Left colon (tissue), 2 donors: ENCODE data around the gene NEURL1B. TPM values are rescaled to one million over a fixed set of nuclear protein-coding genes. Genes with fewer than 3 reads are reported as not detected.

ENCODE experiments used
- ATAC-seq: fragments of 200-7000 bp; cut with Tn5 transposase; one replicate; pipeline ENCODE4 v1.9.1; 2020; ENCODE audit warnings: mild to moderate bottlenecking, moderate library complexity
- DNase-seq, 2 donors: peaks; one replicate each; pipeline ENCODE4 v3.0.0-alpha.2; 2020
- intact Hi-C, 2 donors: fragments of 100-400 bp; cut with DNase I in 1 of 2; cut with micrococcal nuclease in 1 of 2; formaldehyde crosslinking; loops; one replicate each; pipeline versions ENCODE4 v1.11.2 to v1.14.0; 2022; cut with DNase I, micrococcal nuclease
- total RNA-seq, 2 donors: library from RNA; stranded (reverse); fragmentation: NEBNext Ultra II Directional; extraction: Animal tissue kit (Norgen Biotek cat#: 25700); gene quantifications; one replicate each; pipeline ENCODE4 v1.2.1, GENCODE V29; 2021
- donor health status: DM: no; HTN: no; CAD: no.
- donor health status: DM: yes; HTN: yes; CAD: no.

Gene NEURL1B
- total RNA-seq, 2 donors from 2014 or later = 60.5 to 90.8 TPM

GRCh38 chr5:172714491-172715420 lies 73.7 kb downstream of the NEURL1B start:
- intact Hi-C loops = loop anchor here (5.0 kb wide), 1 partner anchor 218 kb away; no protein-coding TSS in a partner anchor
- DNase-seq = peak; percentile 77 to 81
- ATAC-seq = peak; percentile 76

- intact Hi-C loops = no loop called here
- ATAC-seq (no peak), DNase-seq (no peak)
Measured at GRCh38 chr5:172715421-172715780, 74.3 kb downstream of the NEURL1B start.

- intact Hi-C loops = no loop called here
- DNase-seq (no peak), ATAC-seq (no peak)
Measured at GRCh38 chr5:172715931-172716682, 75.0 kb downstream of the NEURL1B start.

GRCh38 chr5:172716796-172717313 lies 75.8 kb downstream of the NEURL1B start:
- peak; percentile 71 for ATAC-seq
- peak; percentile 60 to 86 for DNase-seq
- intact Hi-C loops = no loop called here

GRCh38 chr5:172717481-172718195 lies 76.6 kb downstream of the NEURL1B start:
- ATAC-seq (no peak), DNase-seq (no peak)
- intact Hi-C loops = no loop called here

- ATAC-seq (no peak), DNase-seq (no peak)
- intact Hi-C loops = no loop called here
Measured at GRCh38 chr5:172718527-172719114, 77.6 kb downstream of the NEURL1B start.

- ATAC-seq = no peak
- intact Hi-C loops = no loop called here
- DNase-seq = no peak
Measured at GRCh38 chr5:172719211-172719610, 78.1 kb downstream of the NEURL1B start.

GRCh38 chr5:172720655-172721054 lies 79.6 kb downstream of the NEURL1B start:
- ATAC-seq = no peak
- intact Hi-C loops = no loop called here
- DNase-seq = no peak

- ATAC-seq (no peak), DNase-seq (no peak)
- intact Hi-C loops = no loop called here
Measured at GRCh38 chr5:172721455-172722326, 80.6 kb downstream of the NEURL1B start.

- DNase-seq (no peak), ATAC-seq (no peak)
- intact Hi-C loops = no loop called here
Measured at GRCh38 chr5:172722327-172722815, 81.3 kb downstream of the NEURL1B start.

GRCh38 chr5:172723508-172723907 lies 82.4 kb downstream of the NEURL1B start:
- ATAC-seq (no peak), DNase-seq (no peak)
- intact Hi-C loops = no loop called here

- ATAC-seq (no peak), DNase-seq (no peak)
- intact Hi-C loops = no loop called here
Measured at GRCh38 chr5:172724242-172725183, 83.5 kb downstream of the NEURL1B start.

- ATAC-seq = no peak
Measured at GRCh38 chr5:172725273-172725672, 84.2 kb downstream of the NEURL1B start.

GRCh38 chr5:172725785-172726184 lies 84.7 kb downstream of the NEURL1B start:
- ATAC-seq = no peak
- intact Hi-C loops = no loop called here
- no peak for DNase-seq

More at GRCh38 chr5:172725273-172725672, 84.2 kb downstream of the NEURL1B start:
- DNase-seq = no peak
- intact Hi-C loops = no loop called here

- no peak for ATAC-seq
- intact Hi-C loops = no loop called here
- no peak for DNase-seq
Measured at GRCh38 chr5:172726966-172727365, 85.9 kb downstream of the NEURL1B start.

- ATAC-seq = no peak
- DNase-seq = no peak
- intact Hi-C loops = no loop called here
Measured at GRCh38 chr5:172727551-172727950, 86.5 kb downstream of the NEURL1B start.
